ENCODE measurements around the gene CCDC124. TPM values are rescaled to one million over a fixed set of nuclear protein-coding genes. Genes with fewer than 3 reads are reported as not detected.

The CCDC124 gene
- total RNA-seq, 1 donor from 2014 or later: 24.8 TPM

- no peak for DNase-seq
These were observed 4.6 kb downstream of the CCDC124 start for GRCh38 chr19:17937371-17937900.

GRCh38 chr19:17938092-17938845, 5.5 kb downstream of the CCDC124 start:
- peak; percentile 85 for DNase-seq

GRCh38 chr19:17942181-17942580, 9.4 kb downstream of the CCDC124 start:
- no peak for DNase-seq

GRCh38 chr19:17942582-17943273, 9.9 kb downstream of the CCDC124 start:
- DNase-seq: no peak

GRCh38 chr19:17943274-17944221, 10.7 kb downstream of the CCDC124 start:
- DNase-seq: no peak

- DNase-seq: peak; percentile 51
These were observed 11.5 kb downstream of the CCDC124 start for GRCh38 chr19:17944301-17944700.

- no peak for DNase-seq
These were observed 14.4 kb downstream of the CCDC124 start for GRCh38 chr19:17946965-17947784.

GRCh38 chr19:17947815-17948513, 15.1 kb downstream of the CCDC124 start:
- DNase-seq: peak; percentile 94

- no peak for DNase-seq
These were observed 15.7 kb downstream of the CCDC124 start for GRCh38 chr19:17948514-17948900.

- no peak for DNase-seq
These were observed 16.4 kb downstream of the CCDC124 start for GRCh38 chr19:17948931-17949930.

GRCh38 chr19:17949956-17950309, 17.1 kb downstream of the CCDC124 start:
- no peak for DNase-seq

GRCh38 chr19:17950310-17951156, 17.7 kb downstream of the CCDC124 start:
- DNase-seq: no peak

GRCh38 chr19:17951157-17951989, 18.6 kb downstream of the CCDC124 start:
- DNase-seq: no peak

- DNase-seq: no peak
These were observed 19.5 kb downstream of the CCDC124 start for GRCh38 chr19:17951990-17952976.

GRCh38 chr19:17953316-17953801, 20.5 kb downstream of the CCDC124 start:
- no peak for DNase-seq

- DNase-seq: no peak
These were observed 21.1 kb downstream of the CCDC124 start for GRCh38 chr19:17953869-17954268.

- DNase-seq: no peak
These were observed 21.6 kb downstream of the CCDC124 start for GRCh38 chr19:17954401-17954800.

Data from dermis blood vessel endothelial cell (primary cell).